ENCODE data around the gene ZNF583. TPM values are rescaled to one million over a fixed set of nuclear protein-coding genes. Genes with fewer than 3 reads are reported as not detected.

The ZNF583 gene
- total RNA-seq = 10 to 100 TPM in 2 of 4 donors, 1 to 10 TPM in 2; 3.2 to 12.0 (median 7.6) TPM

DNA sequence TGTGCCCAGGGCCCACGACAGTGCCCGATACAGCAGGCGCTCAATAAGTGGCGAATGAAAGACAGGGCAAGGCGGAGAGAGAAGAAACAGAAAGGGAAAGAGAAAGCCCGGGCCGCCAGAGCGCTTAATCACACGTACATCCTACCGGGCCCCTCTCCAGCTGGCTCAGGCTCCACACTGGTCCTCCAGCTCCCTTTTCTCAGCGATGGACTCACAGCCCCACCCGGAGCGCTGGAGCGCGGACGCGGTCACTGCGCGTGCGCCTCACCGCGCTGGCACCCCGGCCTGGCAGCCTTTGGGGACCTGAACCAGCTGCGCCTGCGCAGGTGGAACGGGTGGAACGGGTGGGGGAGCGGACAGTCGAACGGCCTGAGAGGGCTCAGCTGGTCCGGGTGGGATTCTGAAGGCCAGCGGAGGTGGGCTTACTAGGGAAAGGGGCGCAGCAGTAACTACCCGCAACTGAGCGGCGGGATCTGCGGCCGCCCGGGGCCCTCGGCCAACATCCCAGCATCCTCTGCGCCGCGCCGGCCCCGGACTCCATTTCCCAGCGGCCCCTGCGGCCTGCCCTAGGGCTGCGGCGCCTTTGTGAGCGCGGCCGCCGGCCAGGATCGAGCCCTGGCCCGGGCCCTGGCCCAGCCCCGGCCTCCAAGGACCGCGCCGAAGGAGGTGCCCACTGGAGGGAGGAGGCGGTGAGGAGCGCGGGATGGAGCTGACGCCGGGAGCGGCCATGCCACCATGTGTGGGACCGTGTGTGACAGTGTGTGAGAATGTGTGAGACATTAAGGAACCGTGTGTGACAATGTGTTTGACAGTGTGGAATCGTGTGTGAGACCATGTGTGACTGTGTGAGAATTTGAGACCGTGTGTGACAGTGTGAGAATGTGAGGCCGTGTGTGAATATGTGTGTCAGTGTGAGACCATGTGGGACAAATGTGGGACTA is at the start of gene ZNF583:
TSS of gene ZNF583 (plus strand) at position 569 of the 941 bp plus-strand sequence. CDS start 2,783 bp downstream, outside the sequence.
- peak; percentile 99 for ATAC-seq (ENCODE audit: low FRiP score)
- DNase-seq (ENCODE audit: low spot score) = peak; percentile 67
- TF ChIP-seq, protein P1, sequence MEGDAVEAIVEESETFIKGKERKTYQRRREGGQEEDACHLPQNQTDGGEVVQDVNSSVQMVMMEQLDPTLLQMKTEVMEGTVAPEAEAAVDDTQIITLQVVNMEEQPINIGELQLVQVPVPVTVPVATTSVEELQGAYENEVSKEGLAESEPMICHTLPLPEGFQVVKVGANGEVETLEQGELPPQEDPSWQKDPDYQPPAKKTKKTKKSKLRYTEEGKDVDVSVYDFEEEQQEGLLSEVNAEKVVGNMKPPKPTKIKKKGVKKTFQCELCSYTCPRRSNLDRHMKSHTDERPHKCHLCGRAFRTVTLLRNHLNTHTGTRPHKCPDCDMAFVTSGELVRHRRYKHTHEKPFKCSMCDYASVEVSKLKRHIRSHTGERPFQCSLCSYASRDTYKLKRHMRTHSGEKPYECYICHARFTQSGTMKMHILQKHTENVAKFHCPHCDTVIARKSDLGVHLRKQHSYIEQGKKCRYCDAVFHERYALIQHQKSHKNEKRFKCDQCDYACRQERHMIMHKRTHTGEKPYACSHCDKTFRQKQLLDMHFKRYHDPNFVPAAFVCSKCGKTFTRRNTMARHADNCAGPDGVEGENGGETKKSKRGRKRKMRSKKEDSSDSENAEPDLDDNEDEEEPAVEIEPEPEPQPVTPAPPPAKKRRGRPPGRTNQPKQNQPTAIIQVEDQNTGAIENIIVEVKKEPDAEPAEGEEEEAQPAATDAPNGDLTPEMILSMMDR (IDR thresholded peaks at IDR 0.05) = no peak

DNA sequence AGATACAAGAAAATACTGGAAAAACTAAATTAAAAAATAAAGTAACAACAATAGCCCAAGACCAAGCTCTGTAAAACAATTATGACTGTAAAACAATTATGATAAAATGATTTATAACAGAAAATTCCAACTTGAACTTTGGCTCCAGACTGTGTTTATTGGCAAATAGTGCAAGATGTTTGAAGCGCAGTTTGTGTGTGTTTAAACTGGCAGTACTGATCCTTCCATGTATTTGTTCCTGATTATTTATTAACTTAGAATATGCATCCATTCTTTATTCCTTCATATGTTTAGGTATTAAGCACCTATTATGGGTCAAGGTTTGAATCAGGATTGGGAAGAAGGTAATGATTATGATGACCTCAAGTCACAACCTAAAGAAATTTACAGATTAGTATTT is 48.6 kb upstream of the ZNF583 start:
- ATAC-seq (ENCODE audit: low FRiP score) = no peak
- TF ChIP-seq, protein P1 (IDR thresholded peaks at IDR 0.05) = no peak
- no peak for DNase-seq (ENCODE audit: low spot score)

DNA sequence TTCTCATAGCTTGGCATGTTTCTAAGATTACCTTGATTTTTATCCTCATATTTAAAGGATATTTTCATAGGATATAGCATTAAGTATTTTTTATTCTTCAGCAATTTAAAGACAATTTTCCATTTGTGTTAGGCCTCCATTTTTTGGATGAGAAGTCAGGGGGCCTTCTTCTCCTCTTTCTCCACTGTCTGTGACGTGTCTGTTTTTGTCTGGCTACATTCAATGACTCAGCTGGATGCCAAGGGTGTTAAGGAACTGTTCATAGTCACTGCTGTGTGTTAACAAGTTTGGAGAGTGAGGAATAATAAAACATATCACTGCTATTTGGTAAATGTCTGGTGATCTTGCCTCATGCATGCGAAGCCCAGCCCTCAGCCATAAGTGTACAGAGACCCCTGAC is 47.2 kb upstream of the ZNF583 start:
- DNase-seq (ENCODE audit: low spot score) (no peak), ATAC-seq (ENCODE audit: low FRiP score) (no peak)
- TF ChIP-seq, protein P1 (IDR thresholded peaks at IDR 0.05) = no peak

DNA sequence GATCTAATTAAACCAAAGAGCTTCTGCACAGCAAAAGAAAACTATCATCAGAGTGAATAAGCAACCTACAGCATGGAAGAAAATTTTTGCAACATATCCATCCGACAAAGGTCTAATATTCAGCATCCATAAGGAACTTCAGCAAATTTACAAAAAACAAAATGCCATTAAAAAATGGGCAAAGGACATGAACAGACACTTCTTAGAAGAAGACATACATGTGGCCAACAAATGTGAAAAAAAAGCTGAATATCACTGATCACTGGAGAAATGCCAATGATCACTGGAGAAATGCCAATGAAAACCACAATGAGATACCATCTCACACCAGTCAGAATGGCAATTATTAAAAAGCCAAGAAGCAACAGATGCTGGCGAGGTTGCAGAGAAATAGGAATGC is 43.3 kb upstream of the ZNF583 start:
- ATAC-seq (ENCODE audit: low FRiP score) = no peak
- TF ChIP-seq, protein P1 (IDR thresholded peaks at IDR 0.05) = no peak
- no peak for DNase-seq (ENCODE audit: low spot score)

DNA sequence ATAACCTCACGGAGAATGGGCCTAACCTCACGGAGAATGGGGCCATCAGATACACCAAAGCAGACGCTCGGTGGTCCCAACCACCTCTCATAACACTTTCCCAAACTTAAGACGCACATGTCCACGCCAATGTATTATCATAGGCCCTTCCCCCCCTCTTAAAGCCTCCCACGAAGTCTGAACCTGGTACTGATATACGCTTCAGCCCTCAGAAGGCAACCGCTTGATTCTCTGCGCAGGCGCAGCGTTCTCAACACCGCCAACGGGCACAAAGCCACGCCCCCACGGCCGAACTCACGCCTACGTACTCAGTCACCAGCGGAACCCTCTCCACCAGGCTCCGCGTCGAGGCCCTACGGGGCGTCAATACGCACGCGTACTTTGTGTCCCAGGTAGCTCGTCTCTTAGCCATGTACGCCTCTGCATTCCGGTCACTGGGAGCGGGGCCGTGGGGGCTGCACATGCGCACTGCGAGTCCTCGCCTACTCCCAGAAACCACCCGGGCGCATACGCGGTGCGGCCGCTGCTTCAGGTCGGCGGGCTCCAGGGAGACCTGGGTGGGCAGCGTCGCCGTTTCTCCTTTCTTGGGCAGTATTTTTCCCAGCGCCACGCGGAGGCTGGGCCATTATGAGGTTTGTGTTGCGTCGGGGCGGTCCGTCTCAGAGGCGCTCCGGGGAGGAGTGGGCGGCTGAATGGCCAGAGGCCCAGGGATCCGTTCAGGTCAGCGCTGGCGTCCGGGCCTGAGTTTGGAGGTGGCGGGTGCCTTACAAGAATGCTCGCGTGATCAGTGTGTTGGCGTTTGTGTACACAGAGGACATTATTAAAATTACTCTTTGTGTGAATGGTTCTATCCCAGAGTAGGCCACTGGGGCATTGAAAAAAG is 36.1 kb upstream of the ZNF583 start:
- TF ChIP-seq, protein P1 (IDR thresholded peaks at IDR 0.05) = no peak
- ATAC-seq (ENCODE audit: low FRiP score) = peak; percentile 99
- peak; percentile 82 for DNase-seq (ENCODE audit: low spot score)

DNA sequence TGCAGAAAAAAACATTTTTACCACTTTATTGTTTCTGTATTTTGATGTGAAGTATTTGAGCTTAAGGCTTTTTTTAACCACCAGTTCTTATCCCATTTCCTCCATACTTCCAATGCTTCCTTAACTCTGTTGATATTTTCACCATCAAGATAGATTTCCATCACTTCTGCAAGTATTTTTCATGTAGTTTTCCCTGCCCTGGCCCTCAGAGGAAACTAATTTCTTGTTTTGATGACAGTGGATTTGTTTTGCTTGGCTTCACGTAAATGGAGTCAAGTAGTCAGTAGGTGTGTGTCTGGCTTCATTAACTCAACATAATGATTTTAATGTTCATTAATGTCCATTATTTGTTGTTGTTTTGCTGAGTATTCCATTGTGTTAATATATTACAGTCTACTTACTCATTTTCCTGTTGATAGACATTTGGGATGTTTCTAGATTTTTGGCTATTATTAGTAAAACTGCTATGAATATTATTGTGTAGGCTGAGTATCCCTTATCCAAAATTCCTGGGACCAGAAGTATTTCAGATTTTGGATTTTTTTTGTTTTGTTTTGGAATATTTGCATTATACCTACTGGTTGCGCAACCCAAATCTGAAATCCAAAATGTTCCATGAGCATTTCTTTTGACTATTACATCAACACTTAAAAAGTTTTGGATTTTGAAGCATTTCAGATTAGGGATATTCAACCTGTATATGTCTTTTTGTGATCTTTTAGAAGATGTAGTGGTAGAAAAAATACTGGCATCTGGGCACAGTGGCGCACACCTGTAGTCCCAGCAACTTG is 34.1 kb upstream of the ZNF583 start:
- ATAC-seq (ENCODE audit: low FRiP score) = no peak
- TF ChIP-seq, protein P1 (IDR thresholded peaks at IDR 0.05) = no peak
- DNase-seq (ENCODE audit: low spot score) = no peak
